ENCODE results near the gene HPSE2.

DNA sequence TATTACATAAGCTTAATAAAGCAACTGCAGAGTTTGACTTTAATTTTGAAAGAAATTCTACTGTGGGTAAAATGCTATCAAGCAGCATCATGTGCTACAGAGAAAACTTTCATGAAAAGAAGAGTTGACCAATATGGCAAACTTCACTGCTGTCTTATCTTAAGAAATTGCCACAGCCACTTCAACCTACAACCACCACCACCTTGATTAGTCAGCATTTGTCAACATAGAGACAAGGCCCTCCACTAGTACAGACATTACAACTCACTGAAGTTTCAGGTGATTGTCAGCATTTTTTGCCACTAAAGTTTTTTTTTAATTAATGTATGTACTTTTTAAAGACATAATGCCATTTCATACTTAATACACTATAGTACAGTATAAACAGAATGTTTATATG is 350.3 kb downstream of the HPSE2 start:
- no peak for TF ChIP-seq EZH2phosphoT487 (IDR thresholded peaks at IDR 0.05; ENCODE audit: insufficient read depth, low read depth)
- TF ChIP-seq EZH2 (IDR thresholded peaks at IDR 0.05; ENCODE audit: insufficient read depth, poor library complexity, severe bottlenecking): no peak

Data from GM23248 (cell line).